ENCODE results near the gene ARHGAP5.

GRCh38 chr14:32064931-32065330 is 12.2 kb upstream of the ARHGAP5 start:
- no peak for TF ChIP-seq EZH2phosphoT487 (IDR thresholded peaks at IDR 0.05; ENCODE audit: borderline replicate concordance, low read length)
- TF ChIP-seq, protein P1, sequence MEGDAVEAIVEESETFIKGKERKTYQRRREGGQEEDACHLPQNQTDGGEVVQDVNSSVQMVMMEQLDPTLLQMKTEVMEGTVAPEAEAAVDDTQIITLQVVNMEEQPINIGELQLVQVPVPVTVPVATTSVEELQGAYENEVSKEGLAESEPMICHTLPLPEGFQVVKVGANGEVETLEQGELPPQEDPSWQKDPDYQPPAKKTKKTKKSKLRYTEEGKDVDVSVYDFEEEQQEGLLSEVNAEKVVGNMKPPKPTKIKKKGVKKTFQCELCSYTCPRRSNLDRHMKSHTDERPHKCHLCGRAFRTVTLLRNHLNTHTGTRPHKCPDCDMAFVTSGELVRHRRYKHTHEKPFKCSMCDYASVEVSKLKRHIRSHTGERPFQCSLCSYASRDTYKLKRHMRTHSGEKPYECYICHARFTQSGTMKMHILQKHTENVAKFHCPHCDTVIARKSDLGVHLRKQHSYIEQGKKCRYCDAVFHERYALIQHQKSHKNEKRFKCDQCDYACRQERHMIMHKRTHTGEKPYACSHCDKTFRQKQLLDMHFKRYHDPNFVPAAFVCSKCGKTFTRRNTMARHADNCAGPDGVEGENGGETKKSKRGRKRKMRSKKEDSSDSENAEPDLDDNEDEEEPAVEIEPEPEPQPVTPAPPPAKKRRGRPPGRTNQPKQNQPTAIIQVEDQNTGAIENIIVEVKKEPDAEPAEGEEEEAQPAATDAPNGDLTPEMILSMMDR (IDR thresholded peaks at IDR 0.05; ENCODE audit: low read depth, low read length, poor library complexity, severe bottlenecking) = no peak

Measured in DOHH2 (cell line).